Testis (tissue), 3 donors: ENCODE results near the gene LMNB1. TPM values are rescaled to one million over a fixed set of nuclear protein-coding genes. Genes with fewer than 3 reads are reported as not detected.

Source experiments
- DNase-seq: peaks from one replicate; pipeline ENCODE4 v3.0.0-alpha.2; 2019
- H3K27ac ChIP-seq, 2 donors: fragments of 200-600 bp; sonication (generic); one replicate each; pipeline ENCODE4 v1.5.1; 2019
- H3K27me3 ChIP-seq: fragments of 200-600 bp; sonication (generic); one replicate; pipeline ENCODE4 v1.5.1; 2019
- H3K36me3 ChIP-seq: fragments of 200-600 bp; sonication (generic); one replicate; pipeline ENCODE4 v1.5.1; 2017; ENCODE audit warnings: low read depth; ENCODE audit errors: missing control alignments
- H3K4me1 ChIP-seq: fragments of 200-600 bp; sonication (generic); one replicate; pipeline ENCODE4 v1.5.1; 2019
- H3K4me3 ChIP-seq, 2 donors: fragments of 200-600 bp; sonication (generic); one replicate each; pipeline ENCODE4 v1.5.1; 2017 to 2019
- H3K9me3 ChIP-seq: fragments of 200-600 bp; sonication (generic); one replicate; pipeline ENCODE4 v1.5.1; 2017
- CTCF ChIP-seq, 3 experiments: fragments of 450-650 bp in 2 of 3; fragments of 200-600 bp in 1 of 3; sonication (generic) in 1 of 3; IDR thresholded peaks; one replicate each; pipeline ENCODE4 v1.5.1; 2016 to 2019; ENCODE audit warnings: antibody characterized with exemption in 3 of 3, mild to moderate bottlenecking in 2 of 3, moderate library complexity in 1 of 3
- POLR2A ChIP-seq: fragments of 450-650 bp; IDR thresholded peaks from one replicate; pipeline ENCODE4 v1.6.1; 2017; ENCODE audit warnings: antibody characterized with exemption, mild to moderate bottlenecking, moderate library complexity
- WGBS, 2 donors: methylation state at CpG; one replicate each; pipeline ENCODE4 v1.1.5; 2018; 5-methylcytosine and 5-hydroxymethylcytosine counted together
- intact Hi-C: fragments of 100-400 bp; cut with DNase I; formaldehyde crosslinking; loops from one replicate; pipeline ENCODE4 v1.15.1; 2023; ENCODE audit warnings: low total_unique reads
- polyA plus RNA-seq: library from polyadenylated mRNA; stranded (reverse); fragments of 350-450 nt; fragmentation: Illumina TruSeq; extraction: RNeasy Lipid Tissue Mini Kit (QIAGEN cat#74804); gene quantifications from one replicate; pipeline ENCODE4 v1.2.3, GENCODE V29; 2014; ENCODE audit warnings: low read depth, low replicate concordance; ENCODE audit not compliant: insufficient read depth
- total RNA-seq, 2 donors: library from RNA; depleted of rRNA; stranded (reverse); fragments of >200 nt; gene quantifications; one replicate each; pipeline ENCODE4 v1.2.3, GENCODE V29; 2016

LMNB1 gene
- total and polyA plus RNA-seq, 3 donors from 2014 or later, result 13.7 to 26.1 (median 15.9) TPM

DNA sequence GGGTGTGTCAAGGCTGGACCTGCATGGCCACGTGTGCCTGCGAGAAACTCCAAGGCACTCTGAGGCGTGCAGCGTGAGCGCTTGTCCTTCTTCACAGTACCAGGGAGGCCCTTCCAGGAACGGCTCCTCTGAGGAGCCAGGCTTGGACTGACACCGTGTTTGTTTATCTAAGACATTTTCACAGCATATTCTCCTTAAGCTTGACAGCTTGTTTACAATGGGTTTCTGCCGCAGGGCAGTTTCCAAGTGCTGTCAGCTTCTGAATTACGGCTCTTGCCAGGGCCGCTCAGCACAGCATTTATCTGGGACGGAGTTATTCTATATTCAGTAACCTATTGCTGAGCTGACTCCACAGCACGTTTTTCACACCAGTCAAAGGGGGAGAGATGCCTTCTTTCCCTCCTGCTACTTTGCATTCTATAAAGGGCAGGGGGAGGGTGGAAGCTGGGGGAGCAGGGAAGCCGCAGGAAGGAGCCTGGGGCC, 98.4 kb downstream of the LMNB1 start:
- no peaks in the 10 kb centered on the region for H3K9me3 ChIP-seq
- peaks cover 21% of the 10 kb centered on the region for H3K4me1 ChIP-seq
- intact Hi-C loops, result no loop called here
- no peak for DNase-seq
- H3K36me3 ChIP-seq, result no peaks in the 10 kb centered on the region
- H3K4me3 ChIP-seq, result no peak overlapping the region
- no peaks in the 10 kb centered on the region for H3K27me3 ChIP-seq
- 77 to 86% methylated on average over 13 of the region's 13 CpGs for WGBS, 2 donors
- TF ChIP-seq POLR2A, result no peak
- TF ChIP-seq CTCF (IDR thresholded peaks at IDR 0.05), result no peak
- H3K27ac ChIP-seq, result no peak overlapping the region

DNA sequence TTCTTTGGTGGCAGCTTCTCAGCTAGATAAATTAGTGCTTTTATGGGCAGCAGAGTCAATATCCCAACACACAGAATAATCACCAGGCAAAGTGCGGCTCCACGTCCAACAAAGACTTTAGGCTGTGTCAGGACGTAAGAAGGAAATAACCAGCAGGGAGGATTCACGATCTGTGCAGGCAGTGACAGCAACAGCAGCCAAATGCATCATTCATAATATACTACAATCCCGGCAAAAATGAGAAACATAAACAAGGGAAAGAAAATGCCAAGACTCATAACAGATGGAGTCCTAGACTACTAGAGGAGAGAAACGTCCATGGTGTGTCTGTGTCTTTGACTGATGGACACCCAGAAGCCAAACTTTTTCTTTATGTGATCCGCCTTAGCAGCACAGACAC, 100.7 kb downstream of the LMNB1 start:
- DNase-seq, result no peak
- Histone ChIP-seq H3K4me3 (no peak overlapping the region), H3K9me3 (no peaks in the 10 kb centered on the region), H3K27me3 (no peaks in the 10 kb centered on the region), H3K27ac (peak overlapping the region; percentile 42 to 45), H3K36me3 (no peaks in the 10 kb centered on the region), H3K4me1 (peaks cover 17% of the 10 kb centered on the region)
- TF ChIP-seq POLR2A (no peak), CTCF (IDR thresholded peaks at IDR 0.05) (no peak)
- WGBS, 2 donors, result 75 to 78% methylated on average over 7 of the region's 7 CpGs
- intact Hi-C loops, result no loop called here

- WGBS, 2 donors, result 72 to 74% methylated on average over 10 to 13 of the region's 13 CpGs
- no peaks in the 10 kb centered on the region for H3K36me3 ChIP-seq
- no peaks in the 10 kb centered on the region for H3K27me3 ChIP-seq
- no peak overlapping the region for H3K4me3 ChIP-seq
- intact Hi-C loops, result no loop called here
- H3K9me3 ChIP-seq, result no peaks in the 10 kb centered on the region
- H3K27ac ChIP-seq, result peak overlapping the region; percentile 42 to 45
- DNase-seq, result no peak
- TF ChIP-seq CTCF (IDR thresholded peaks at IDR 0.05), result no peak
- TF ChIP-seq POLR2A, result no peak
- peaks cover 17% of the 10 kb centered on the region for H3K4me1 ChIP-seq
Measured at GRCh38 chr5:126878085-126878484, 101.1 kb downstream of the LMNB1 start.

DNA sequence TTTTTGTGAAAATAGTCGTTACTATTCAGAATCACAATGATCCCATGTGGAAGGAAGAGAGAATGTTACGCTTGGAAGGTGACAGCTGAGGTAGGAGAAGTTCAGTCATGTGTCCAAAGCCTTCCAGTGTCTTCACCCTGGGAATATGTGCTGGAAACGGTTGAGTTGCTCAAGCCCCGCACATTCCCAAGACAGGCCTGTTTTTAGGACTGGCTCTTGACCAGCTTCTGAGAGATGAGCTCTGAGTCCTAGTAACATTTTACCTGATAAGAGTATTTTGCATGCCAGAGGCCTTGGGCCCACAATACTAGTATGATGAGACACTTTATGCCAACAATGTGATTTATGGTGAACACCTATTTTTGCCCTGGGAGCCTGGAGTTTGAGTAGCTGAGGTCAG, 101.7 kb downstream of the LMNB1 start:
- Histone ChIP-seq H3K36me3 (no peaks in the 10 kb centered on the region), H3K27ac (peak overlapping the region; percentile 42 to 45), H3K27me3 (no peaks in the 10 kb centered on the region), H3K9me3 (no peaks in the 10 kb centered on the region), H3K4me1 (peaks cover 19% of the 10 kb centered on the region), H3K4me3 (no peak overlapping the region)
- DNase-seq, result peak; percentile 36
- TF ChIP-seq POLR2A (no peak), CTCF (IDR thresholded peaks at IDR 0.05) (no peak)
- 53 to 72% methylated on average over 3 to 4 of the region's 4 CpGs for WGBS, 2 donors
- intact Hi-C loops, result no loop called here

- no peaks in the 10 kb centered on the region for H3K27me3 ChIP-seq
- WGBS, 2 donors, result 80 to 84% methylated on average over 5 of the region's 5 CpGs
- DNase-seq, result no peak
- H3K4me1 ChIP-seq, result peaks cover 18% of the 10 kb centered on the region
- TF ChIP-seq POLR2A (no peak), CTCF (IDR thresholded peaks at IDR 0.05) (no peak)
- H3K36me3 ChIP-seq, result no peaks in the 10 kb centered on the region
- H3K4me3 ChIP-seq, result no peak overlapping the region
- H3K27ac ChIP-seq, result no peak overlapping the region
- H3K9me3 ChIP-seq, result no peaks in the 10 kb centered on the region
- intact Hi-C loops, result no loop called here
Measured at GRCh38 chr5:126881821-126882600, 105.1 kb downstream of the LMNB1 start.
